IgD-negative memory B cell (primary cell): ENCODE data around the gene LIG3. TPM values are rescaled to one million over a fixed set of nuclear protein-coding genes. Genes with fewer than 3 reads are reported as not detected.
"Not testable (repeated sequence)": the region's sequence is repeated elsewhere in the genome, so short reads cannot be mapped to it uniquely, and the experiment has no call there.

Experiments used
- H3K27ac Mint-ChIP-seq, 3 donors: one replicate each; pipeline ENCODE4 v1.8.0; 2020 to 2022; ENCODE audit warnings: mild to moderate bottlenecking in 3 of 3, mixed read lengths in 3 of 3, moderate library complexity in 1 of 3
- H3K27me3 Mint-ChIP-seq: one replicate; pipeline ENCODE4 v1.8.0; 2021; ENCODE audit warnings: mixed read lengths
- H3K36me3 Mint-ChIP-seq: one replicate; pipeline ENCODE4 v1.8.0; 2020; ENCODE audit warnings: mild to moderate bottlenecking, mixed read lengths
- H3K4me1 Mint-ChIP-seq, 3 donors: one replicate each; pipeline ENCODE4 v1.8.0; 2020 to 2022; ENCODE audit warnings: mixed read lengths in 3 of 3, mild to moderate bottlenecking in 1 of 3
- H3K4me3 Mint-ChIP-seq, 4 donors: one replicate each; pipeline ENCODE4 v1.8.0; 2020 to 2022; ENCODE audit warnings: mild to moderate bottlenecking in 4 of 4, mixed read lengths in 4 of 4, moderate library complexity in 3 of 4
- H3K9me3 Mint-ChIP-seq, 3 donors: one replicate each; pipeline ENCODE4 v1.8.0; 2020 to 2021; ENCODE audit warnings: mixed read lengths in 3 of 3, mild to moderate bottlenecking in 1 of 3
- polyA plus RNA-seq: library from polyadenylated mRNA; unstranded; fragments of 300-500 nt; fragmentation: Illumina TruSeq; gene quantifications from one replicate; pipeline ENCODE4 v1.2.3, GENCODE V29; 2021

LIG3 gene
- polyA plus RNA-seq, 1 donor from 2014 or later, result 15.2 TPM

- Mint-ChIP-seq H3K27ac (no peak overlapping the region), H3K36me3 (peaks cover 5% of the 10 kb centered on the region), H3K4me1 (peaks cover 0 to 5% (median 0%) of the 10 kb centered on the region in 3 donors), H3K27me3 (no peaks in the 10 kb centered on the region), H3K9me3 (no peaks in the 10 kb centered on the region), H3K4me3 (no peak overlapping the region)
Observed at GRCh38 chr17:35016369-35016768, 36.1 kb downstream of the LIG3 start.

- Mint-ChIP-seq H3K27me3 (no peaks in the 10 kb centered on the region), H3K4me1 (peaks cover 0 to 5% (median 0%) of the 10 kb centered on the region in 3 donors), H3K36me3 (peaks cover 2% of the 10 kb centered on the region), H3K9me3 (no peaks in the 10 kb centered on the region), H3K4me3 (no peak overlapping the region), H3K27ac (no peak overlapping the region)
Observed at GRCh38 chr17:35017021-35017420, 36.7 kb downstream of the LIG3 start.

GRCh38 chr17:35018814-35019213 is 38.5 kb downstream of the LIG3 start:
- H3K36me3 Mint-ChIP-seq, result peaks cover 2% of the 10 kb centered on the region
- peaks cover 12 to 16% (median 12%) of the 10 kb centered on the region in 3 donors for H3K4me1 Mint-ChIP-seq
- H3K9me3 Mint-ChIP-seq, result no peaks in the 10 kb centered on the region
- H3K4me3 Mint-ChIP-seq, result no peak overlapping the region
- H3K27ac Mint-ChIP-seq, result peak overlapping the region in 1 of 3 donors; percentile 27
- H3K27me3 Mint-ChIP-seq, result no peaks in the 10 kb centered on the region

- Mint-ChIP-seq H3K27me3 (no peaks in the 10 kb centered on the region), H3K36me3 (no peaks in the 10 kb centered on the region), H3K27ac (no peak overlapping the region), H3K4me3 (no peak overlapping the region), H3K4me1 (peaks cover 12 to 16% (median 12%) of the 10 kb centered on the region in 3 donors), H3K9me3 (no peaks in the 10 kb centered on the region)
Observed at GRCh38 chr17:35019386-35020179, 39.3 kb downstream of the LIG3 start.

GRCh38 chr17:35021520-35022380 is 41.4 kb downstream of the LIG3 start:
- Mint-ChIP-seq H3K27me3 (no peaks in the 10 kb centered on the region), H3K36me3 (no peaks in the 10 kb centered on the region), H3K4me3 (peak overlapping the region in 1 of 4 donors; percentile 66), H3K4me1 (peaks cover 12 to 16% (median 14%) of the 10 kb centered on the region in 3 donors), H3K9me3 (no peaks in the 10 kb centered on the region), H3K27ac (peak overlapping the region in 2 of 3 donors; percentile 93 to 94)

- peaks cover 3% of the 10 kb centered on the region for H3K36me3 Mint-ChIP-seq
- peak overlapping the region in 2 of 4 donors; percentile 66 to 81 for H3K4me3 Mint-ChIP-seq
- H3K4me1 Mint-ChIP-seq, result peaks cover 12 to 17% (median 14%) of the 10 kb centered on the region in 3 donors
- H3K9me3 Mint-ChIP-seq, result no peaks in the 10 kb centered on the region
- H3K27me3 Mint-ChIP-seq, result no peaks in the 10 kb centered on the region
- H3K27ac Mint-ChIP-seq, result peak overlapping the region; percentile 16 to 94 (median 93)
Observed at GRCh38 chr17:35022536-35023063, 42.3 kb downstream of the LIG3 start.

GRCh38 chr17:35023538-35023937 is 43.2 kb downstream of the LIG3 start:
- Mint-ChIP-seq H3K9me3 (no peaks in the 10 kb centered on the region), H3K27ac (peak overlapping the region in 2 of 3 donors; percentile 93 to 94), H3K4me1 (peaks cover 14 to 20% (median 17%) of the 10 kb centered on the region in 3 donors)

GRCh38 chr17:35025541-35025940 is 45.2 kb downstream of the LIG3 start:
- no peak overlapping the region for H3K4me3 Mint-ChIP-seq
- H3K9me3 Mint-ChIP-seq, result no peaks in the 10 kb centered on the region
- H3K4me1 Mint-ChIP-seq, result peaks cover 17 to 26% (median 19%) of the 10 kb centered on the region in 3 donors
- H3K36me3 Mint-ChIP-seq, result peaks cover 3% of the 10 kb centered on the region
- no peak overlapping the region for H3K27ac Mint-ChIP-seq
- H3K27me3 Mint-ChIP-seq, result no peaks in the 10 kb centered on the region

More at GRCh38 chr17:35023538-35023937, 43.2 kb downstream of the LIG3 start:
- Mint-ChIP-seq H3K4me3 (no peak overlapping the region), H3K27me3 (no peaks in the 10 kb centered on the region), H3K36me3 (peaks cover 3% of the 10 kb centered on the region)

GRCh38 chr17:35028097-35028496 is 47.8 kb downstream of the LIG3 start:
- not testable (repeated sequence) for H3K36me3 Mint-ChIP-seq, H3K27me3 Mint-ChIP-seq, H3K9me3 Mint-ChIP-seq, H3K27ac Mint-ChIP-seq, H3K4me3 Mint-ChIP-seq
- peaks cover 24 to 32% (median 30%) of the 10 kb centered on the region in 3 donors for H3K4me1 Mint-ChIP-seq

GRCh38 chr17:35028531-35029262 is 48.4 kb downstream of the LIG3 start:
- Mint-ChIP-seq H3K27me3 (no peaks in the 10 kb centered on the region), H3K27ac (peak overlapping the region in 1 of 3 donors; percentile 55), H3K9me3 (no peaks in the 10 kb centered on the region), H3K4me1 (peaks cover 23 to 29% (median 28%) of the 10 kb centered on the region in 3 donors), H3K36me3 (peaks cover 4% of the 10 kb centered on the region), H3K4me3 (no peak overlapping the region)

- H3K36me3 Mint-ChIP-seq, result peaks cover 4% of the 10 kb centered on the region
- H3K4me3 Mint-ChIP-seq, result no peak overlapping the region
- no peaks in the 10 kb centered on the region for H3K9me3 Mint-ChIP-seq
- peak overlapping the region in 1 of 3 donors; percentile 46 for H3K27ac Mint-ChIP-seq
- no peaks in the 10 kb centered on the region for H3K27me3 Mint-ChIP-seq
- H3K4me1 Mint-ChIP-seq, result peaks cover 20 to 29% (median 29%) of the 10 kb centered on the region in 3 donors
Observed at GRCh38 chr17:35030780-35031179, 50.5 kb downstream of the LIG3 start.

GRCh38 chr17:35038453-35038852 is 58.1 kb downstream of the LIG3 start:
- Mint-ChIP-seq H3K9me3 (no peaks in the 10 kb centered on the region), H3K4me1 (peaks cover 2 to 10% (median 4%) of the 10 kb centered on the region in 3 donors), H3K27ac (no peak overlapping the region), H3K36me3 (peaks cover 3% of the 10 kb centered on the region), H3K4me3 (no peak overlapping the region), H3K27me3 (no peaks in the 10 kb centered on the region)

GRCh38 chr17:35041390-35041789 is 61.1 kb downstream of the LIG3 start:
- Mint-ChIP-seq H3K27ac (no peak overlapping the region), H3K36me3 (peaks cover 3% of the 10 kb centered on the region), H3K4me3 (peak overlapping the region in 1 of 4 donors; percentile 63), H3K9me3 (no peaks in the 10 kb centered on the region), H3K4me1 (peaks cover 16 to 24% (median 24%) of the 10 kb centered on the region in 3 donors), H3K27me3 (no peaks in the 10 kb centered on the region)

- Mint-ChIP-seq H3K27me3 (no peaks in the 10 kb centered on the region), H3K36me3 (peaks cover 6% of the 10 kb centered on the region), H3K4me1 (peaks cover 31 to 39% (median 33%) of the 10 kb centered on the region in 3 donors), H3K27ac (peak overlapping the region in 2 of 3 donors; percentile 23 to 86), H3K9me3 (no peaks in the 10 kb centered on the region), H3K4me3 (no peak overlapping the region)
Observed at GRCh38 chr17:35044181-35044580, 63.9 kb downstream of the LIG3 start.
